HG03175 (cell line): ENCODE measurements around the gene UBE3B.
A peak's percentile ranks its signal among the peaks of the same experiment; 100 is the strongest.

Source experiments
- ATAC-seq: cut with Tn5 transposase; IDR thresholded peaks from one replicate; pipeline ENCODE4 v1.9.1; 2021; ENCODE audit warnings: mild to moderate bottlenecking, moderate library complexity; ENCODE audit not compliant: unreplicated experiment

Gene UBE3B

GRCh38 chr12:109567967-109568366, 90.5 kb downstream of the UBE3B start:
- ATAC-seq: no peak

GRCh38 chr12:109568486-109568885, 91.1 kb downstream of the UBE3B start:
- ATAC-seq: no peak

GRCh38 chr12:109571773-109572505, 94.5 kb downstream of the UBE3B start:
- no peak for ATAC-seq

- no peak for ATAC-seq
Measured at GRCh38 chr12:109572506-109572845, 95.0 kb downstream of the UBE3B start.

- ATAC-seq: peak; percentile 94
Measured at GRCh38 chr12:109573029-109573913, 95.8 kb downstream of the UBE3B start, which contains the start of the genes MMAB and MVK. TSS of gene MMAB (minus strand) at chr12:109573504. CDS start at chr12:109573480, 24 bp downstream. TSS of gene MVK (plus strand) at chr12:109573794. CDS start at chr12:109574823, 1,029 bp downstream.

GRCh38 chr12:109573914-109574244, 96.4 kb downstream of the UBE3B start:
- ATAC-seq: peak; percentile 3

- no peak for ATAC-seq
Measured at GRCh38 chr12:109575683-109576082, 98.2 kb downstream of the UBE3B start.

DNA sequence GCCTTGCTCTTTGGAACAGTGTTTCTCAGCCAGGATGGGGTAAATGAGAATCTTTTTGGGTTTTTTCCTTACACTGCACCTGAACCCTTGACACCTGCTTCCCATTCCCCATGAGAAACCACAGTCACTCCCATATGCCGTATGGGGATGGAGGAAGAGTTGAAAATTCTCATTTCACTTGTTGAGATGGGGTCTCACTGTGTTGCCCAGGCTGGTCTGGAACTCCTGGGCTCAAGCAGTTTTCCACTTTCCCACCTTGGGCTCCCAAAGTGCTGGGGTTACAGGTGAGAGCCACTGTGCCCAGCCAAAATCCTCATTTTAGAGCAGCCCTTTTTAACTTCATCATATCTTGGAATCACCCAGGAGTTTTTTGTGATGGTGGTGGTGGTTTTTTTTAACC, 99.9 kb downstream of the UBE3B start:
- no peak for ATAC-seq

GRCh38 chr12:109578330-109578927, 101.0 kb downstream of the UBE3B start:
- ATAC-seq: no peak

DNA sequence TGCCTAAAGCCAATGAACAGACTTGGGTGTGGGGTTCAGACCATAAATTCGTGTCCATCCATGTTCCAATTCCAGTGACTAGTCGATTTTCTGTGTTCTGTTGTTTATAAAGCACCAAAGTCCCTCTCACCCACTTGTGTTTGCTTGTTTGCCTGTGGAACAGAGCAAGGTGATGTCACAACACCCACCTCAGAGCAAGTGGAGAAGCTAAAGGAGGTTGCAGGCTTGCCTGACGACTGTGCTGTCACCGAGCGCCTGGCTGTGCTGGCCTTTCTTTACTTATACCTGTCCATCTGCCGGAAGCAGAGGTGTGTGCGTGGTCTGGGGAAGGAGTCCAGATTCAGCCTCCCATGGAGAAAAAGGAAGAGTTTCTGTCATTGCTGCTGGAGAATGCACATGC, 102.2 kb downstream of the UBE3B start:
- ATAC-seq: no peak

DNA sequence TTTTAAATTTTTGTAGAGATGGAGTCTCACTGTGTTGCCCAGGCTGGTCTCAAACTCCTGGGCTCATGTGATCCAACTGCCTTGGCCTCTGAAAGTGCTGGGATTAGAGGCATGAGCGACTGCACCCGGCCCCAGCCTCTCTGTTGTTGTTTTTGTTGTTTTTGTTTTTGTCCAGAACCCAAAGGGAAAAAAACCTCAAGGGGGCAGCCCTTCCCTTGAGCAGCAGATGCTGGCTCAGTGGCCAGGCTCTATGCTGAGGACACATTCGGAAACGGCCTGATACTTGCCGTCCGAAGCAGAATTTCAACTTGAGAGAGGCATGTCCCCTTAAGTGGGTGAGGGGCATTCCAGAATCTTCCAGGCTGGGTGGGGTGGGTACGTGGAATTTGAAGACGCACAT, 102.8 kb downstream of the UBE3B start:
- ATAC-seq: no peak

- ATAC-seq: no peak
Measured at GRCh38 chr12:109580684-109581333, 103.4 kb downstream of the UBE3B start.

DNA sequence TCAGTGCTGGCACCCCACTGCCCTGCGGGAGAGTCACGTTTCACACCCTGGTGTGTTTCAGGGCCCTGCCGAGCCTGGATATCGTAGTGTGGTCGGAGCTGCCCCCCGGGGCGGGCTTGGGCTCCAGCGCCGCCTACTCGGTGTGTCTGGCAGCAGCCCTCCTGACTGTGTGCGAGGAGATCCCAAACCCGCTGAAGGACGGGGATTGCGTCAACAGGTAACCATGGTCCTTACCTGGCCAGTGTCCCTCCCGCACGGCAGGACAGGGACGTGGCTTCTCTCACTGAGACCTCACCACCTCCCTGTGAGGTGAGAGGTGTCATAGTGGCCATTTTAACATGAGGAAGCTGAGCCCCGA, 103.9 kb downstream of the UBE3B start:
- ATAC-seq: no peak

- no peak for ATAC-seq
Measured at GRCh38 chr12:109581856-109582255, 104.4 kb downstream of the UBE3B start.

- ATAC-seq: no peak
Measured at GRCh38 chr12:109582636-109583035, 105.2 kb downstream of the UBE3B start.

GRCh38 chr12:109583733-109584132, 106.3 kb downstream of the UBE3B start:
- no peak for ATAC-seq
